Panc1 (cell line): ENCODE results near the gene SLC9A8. TPM values are rescaled to one million over a fixed set of nuclear protein-coding genes. Genes with fewer than 3 reads are reported as not detected.

ENCODE experiments used
- ATAC-seq: fragments of 200-7000 bp; cut with Tn5 transposase; 2 replicates; pipeline ENCODE4 v1.9.1; 2020; ENCODE audit warnings: mild to moderate bottlenecking, moderate library complexity
- BruUV-seq: library from RNA; stranded (reverse); fragments of 400-500 nt; replicated peaks from 2 replicates; lab custom pipeline; 2021; lab: Mats Ljungman, UMichigan
- CTCF ChIA-PET: fragments of 300-600 bp; sonication (Branson Sonifier 250); formaldehyde crosslinking; loops from one replicate; lab custom pipeline; 2022; ENCODE audit warnings: antibody characterized with exemption; lab: Charles Lee
- POLR2A ChIA-PET: fragments of 300-600 bp; sonication (Branson Sonifier 250); formaldehyde crosslinking; loops from one replicate; lab custom pipeline; 2022; ENCODE audit warnings: antibody characterized with exemption; lab: Charles Lee
- DNase-seq: peaks from one replicate; pipeline ENCODE4 v3.0.0-alpha.2; 2010; ENCODE audit warnings: low read depth, low spot score
- H3K27ac ChIP-seq: 2 replicates; pipeline ENCODE4 v1.5.1; 2011; ENCODE audit warnings: mild to moderate bottlenecking, low read length, inconsistent platforms
- H3K27me3 ChIP-seq: fragments of 200-500 bp; sonication (Bioruptor generic); 2 replicates; pipeline ENCODE4 v1.6.0; 2014; ENCODE audit warnings: low read length, inconsistent platforms; ENCODE audit not compliant: control insufficient read depth, insufficient read depth
- H3K36me3 ChIP-seq: fragments of 200-500 bp; sonication (Bioruptor generic); 2 replicates; pipeline ENCODE4 v1.5.1; 2014; ENCODE audit warnings: inconsistent platforms, mild to moderate bottlenecking, low read length, moderate library complexity; ENCODE audit not compliant: control insufficient read depth, insufficient read depth
- H3K4me1 ChIP-seq: 2 replicates; pipeline ENCODE4 v1.5.1; 2011; ENCODE audit warnings: inconsistent platforms, mild to moderate bottlenecking, low read length, moderate library complexity; ENCODE audit not compliant: control insufficient read depth, insufficient read depth
- H3K4me3 ChIP-seq, 2 experiments: 2 replicates each; pipeline ENCODE4 v1.5.1; 2011 to 2012; ENCODE audit warnings: low read depth in 2 of 2, low read length in 2 of 2, mild to moderate bottlenecking in 2 of 2, inconsistent platforms in 1 of 2, moderate library complexity in 1 of 2
- H3K9me3 ChIP-seq: fragments of 200-500 bp; sonication (Bioruptor generic); 2 replicates; pipeline ENCODE4 v1.5.1; 2014; ENCODE audit warnings: low read depth, mild to moderate bottlenecking, inconsistent platforms, low read length, moderate library complexity; ENCODE audit not compliant: control insufficient read depth, insufficient read depth
- CTCF ChIP-seq: fragments of 450-650 bp; IDR thresholded peaks from 2 replicates; pipeline ENCODE4 v1.5.1; 2017; ENCODE audit warnings: mild to moderate bottlenecking
- POLR2AphosphoS5 ChIP-seq: IDR thresholded peaks from 2 replicates; pipeline ENCODE4 v1.6.1; 2012; ENCODE audit warnings: mild to moderate bottlenecking, low read depth, low read length, moderate library complexity
- REST ChIP-seq, 2 experiments: IDR thresholded peaks; 2 replicates each; pipeline ENCODE4 v1.6.1; 2011 to 2012; ENCODE audit warnings: low read depth in 2 of 2, control low read depth in 1 of 2, low read length in 1 of 2, mild to moderate bottlenecking in 1 of 2, moderate library complexity in 1 of 2; ENCODE audit not compliant: insufficient read depth in 1 of 2
- SIN3A ChIP-seq: IDR thresholded peaks from 2 replicates; pipeline ENCODE4 v1.6.1; 2012; ENCODE audit warnings: low read depth, mild to moderate bottlenecking, low read length, moderate library complexity, borderline replicate concordance; ENCODE audit not compliant: insufficient read depth
- TCF7L2 ChIP-seq: IDR thresholded peaks from 2 replicates; pipeline ENCODE4 v1.6.1; 2011; ENCODE audit warnings: mild to moderate bottlenecking, low read depth, low read length, inconsistent platforms
- in situ Hi-C: cut with HindIII; loops from 2 replicates; pipeline ENCODE4 v1.10.0; 2016; ENCODE audit warnings: low sequenced_read_pairs, low pct_unique_long_range_greater_than_20kb
- intact Hi-C: fragments of 100-400 bp; cut with micrococcal nuclease; formaldehyde crosslinking; loops from one replicate; pipeline ENCODE4 v1.10.0; 2022; ENCODE audit not compliant: unreplicated experiment
- total RNA-seq: library from RNA; stranded (reverse); gene quantifications from one replicate; pipeline ENCODE4 v1.2.1, GENCODE V29; 2021; ENCODE audit not compliant: unreplicated experiment

The SLC9A8 gene
- total RNA-seq, 1 experiment from 2014 or later, result 6.7 TPM

- ChIA-PET CTCF (interaction anchor here (0.6 kb wide), 1 partner anchor 42 kb away, joined by 3 read pairs; no protein-coding TSS in a partner anchor), POLR2A (no interaction called here)
- Histone ChIP-seq H3K36me3 (no peaks in the 10 kb centered on the region), H3K4me3 (no peak overlapping the region), H3K27me3 (no peaks in the 10 kb centered on the region), H3K9me3 (no peaks in the 10 kb centered on the region), H3K4me1 (0 out of 2 replicates have a peak, but pooled peaks cover 3% of the 10 kb centered on the region), H3K27ac (no peak overlapping the region)
- no peak for TF ChIP-seq CTCF
- TF ChIP-seq REST (IDR thresholded peaks at IDR 0.05; ENCODE audit: insufficient read depth in 1 of 2, low read depth in 2 of 2, low read length in 1 of 2), result no peak
- TF ChIP-seq POLR2AphosphoS5, result no peak
- TF ChIP-seq SIN3A, result no peak
- no peak for TF ChIP-seq TCF7L2
- ATAC-seq (no peak), DNase-seq (no peak)
- BruUV-seq, result no TSS peak
- intact Hi-C loops, result no loop called here
- in situ Hi-C loops, result no loop called here
Observed at GRCh38 chr20:49765413-49765736, 47.3 kb upstream of the SLC9A8 start.

GRCh38 chr20:49765846-49766541, 46.6 kb upstream of the SLC9A8 start:
- H3K9me3 ChIP-seq, result no peaks in the 10 kb centered on the region
- ChIA-PET CTCF (no interaction called here), POLR2A (no interaction called here)
- ATAC-seq (no peak), DNase-seq (no peak)
- intact Hi-C loops (no loop called here), in situ Hi-C loops (no loop called here)
- H3K27me3 ChIP-seq, result no peaks in the 10 kb centered on the region
- 0 out of 2 replicates have a peak, but pooled peaks cover 3% of the 10 kb centered on the region for H3K4me1 ChIP-seq
- H3K36me3 ChIP-seq, result no peaks in the 10 kb centered on the region
- H3K27ac ChIP-seq, result no peak overlapping the region
- no TSS peak for BruUV-seq
- TF ChIP-seq CTCF (no peak), TCF7L2 (no peak), POLR2AphosphoS5 (no peak), REST (IDR thresholded peaks at IDR 0.05; ENCODE audit: insufficient read depth in 1 of 2, low read depth in 2 of 2, low read length in 1 of 2) (no peak), SIN3A (no peak)
- no peak overlapping the region for H3K4me3 ChIP-seq
